Fibroblast of pulmonary artery (primary cell): Measurements from ENCODE around the gene KRT27.
"Not testable (repeated sequence)": the region's sequence is repeated elsewhere in the genome, so short reads cannot be mapped to it uniquely, and the experiment has no call there.

Source experiments
- DNase-seq: peaks from one replicate; pipeline ENCODE4 v3.0.0-alpha.2; 2010; ENCODE audit warnings: low read depth
- H3K4me3 ChIP-seq: replicated peaks from 2 replicates; pipeline ENCODE4 v1.5.1; 2011; ENCODE audit warnings: low read depth, mild to moderate bottlenecking, control low read depth, low read length, moderate library complexity
- CTCF ChIP-seq: IDR thresholded peaks from 2 replicates; pipeline ENCODE4 v1.5.1; 2011; ENCODE audit warnings: mild to moderate bottlenecking, control low read depth, low read length, inconsistent platforms; ENCODE audit errors: missing control alignments

KRT27 gene

GRCh38 chr17:40760105-40761016, 22.0 kb downstream of the KRT27 start:
- no peak overlapping the region for H3K4me3 ChIP-seq
- DNase-seq = no peak
- no peak for TF ChIP-seq CTCF

- H3K4me3 ChIP-seq = no peak within 1 kb of the TSS
- no peak for TF ChIP-seq CTCF
- DNase-seq = no peak
These were observed 27.1 kb downstream of the KRT27 start, which contains the start of gene KRT25 for GRCh38 chr17:40755231-40755630. KRT25 (minus strand) TSS chr17:40755331; CDS start chr17:40755271, 60 bp downstream.

- DNase-seq = no peak
- H3K4me3 ChIP-seq = no peak overlapping the region
- TF ChIP-seq CTCF = no peak
These were observed 28.5 kb downstream of the KRT27 start for GRCh38 chr17:40753804-40754203.

GRCh38 chr17:40751065-40751464, 31.3 kb downstream of the KRT27 start:
- no peak for TF ChIP-seq CTCF
- H3K4me3 ChIP-seq = no peak overlapping the region
- DNase-seq = no peak

- H3K4me3 ChIP-seq = no peak overlapping the region
- no peak for DNase-seq
- TF ChIP-seq CTCF = no peak
These were observed 32.0 kb downstream of the KRT27 start for GRCh38 chr17:40750391-40750790.

- not testable (repeated sequence) for DNase-seq, H3K4me3 ChIP-seq
These were observed 33.7 kb downstream of the KRT27 start for GRCh38 chr17:40748666-40749065.

GRCh38 chr17:40738553-40738952, 43.8 kb downstream of the KRT27 start:
- no peak for TF ChIP-seq CTCF
- H3K4me3 ChIP-seq = no peak overlapping the region
- DNase-seq = no peak
